ENCODE measurements around the gene MKLN1. TPM values are rescaled to one million over a fixed set of nuclear protein-coding genes. Genes with fewer than 3 reads are reported as not detected.

MKLN1 gene
- total and polyA plus RNA-seq, 2 of the 13 experiments (the other 11 are each of a cell fraction or from before 2014, with no cell fraction given), result 33.6 to 43.5 TPM

GRCh38 chr7:131543298-131543697, 215.6 kb downstream of the MKLN1 start:
- Histone ChIP-seq H3K9me3 (ENCODE audit: low read length) (no peaks in the 10 kb centered on the region), H2AFZ (ENCODE audit: low read length) (no peak overlapping the region), H3K36me3 (replicated peaks in 1 of 2; ENCODE audit: control insufficient read depth in 1 of 2, insufficient read depth in 2 of 2, low read length in 2 of 2) (no peaks in the 10 kb centered on the region), H3K4me2 (ENCODE audit: low read depth, low read length) (no peak overlapping the region), H3K4me1 (ENCODE audit: insufficient read depth, low read length) (peaks cover 42% of the 10 kb centered on the region), H3K4me3 (replicated peaks in 1 of 3; ENCODE audit: insufficient read depth in 1 of 3, low read depth in 2 of 3, low read length in 3 of 3) (no peak overlapping the region), H3K27me3 (ENCODE audit: control insufficient read depth in 1 of 2, insufficient read depth in 2 of 2, low read length in 2 of 2) (peaks cover under 1 to 10% of the 10 kb centered on the region in 2 experiments; a peak in 2 of 5 replicates), H3K9ac (ENCODE audit: insufficient read depth, low read depth, low read length) (no peak overlapping the region), H4K20me1 (ENCODE audit: insufficient read depth, low read length) (no peaks in the 10 kb centered on the region), H3K27ac (ENCODE audit: extremely low read length, insufficient read depth, low read length) (no peak overlapping the region), H3K79me2 (ENCODE audit: insufficient read depth, low read length) (no peaks in the 10 kb centered on the region)
- no peak for TF ChIP-seq ZNF3 (CRISPR knock-in tag; IDR thresholded peaks at IDR 0.05)
- TF ChIP-seq POLR2G (IDR thresholded peaks at IDR 0.05; ENCODE audit: low read depth, low read length), result no peak
- no peak for TF ChIP-seq ZNF251 (CRISPR knock-in tag; IDR thresholded peaks at IDR 0.05)
- TF ChIP-seq PHF21A (CRISPR knock-in tag; IDR thresholded peaks at IDR 0.05), result no peak
- no peak for TF ChIP-seq NFKB2 (CRISPR knock-in tag; IDR thresholded peaks at IDR 0.05; ENCODE audit: borderline replicate concordance)
- no peak for TF ChIP-seq ZNF160 (CRISPR knock-in tag; IDR thresholded peaks at IDR 0.05)
- no peak for TF ChIP-seq MTF2 (CRISPR knock-in tag; IDR thresholded peaks at IDR 0.05; ENCODE audit: borderline replicate concordance)
- TF ChIP-seq SIN3A (IDR thresholded peaks at IDR 0.05; ENCODE audit: borderline replicate concordance, low read depth, low read length), result no peak
- TF ChIP-seq ZNF331 (CRISPR knock-in tag; IDR thresholded peaks at IDR 0.05), result no peak
- TF ChIP-seq PHF8 (CRISPR knock-in tag; IDR thresholded peaks at IDR 0.05), result no peak
- in situ Hi-C loops (cut with HindIII; ENCODE audit: extremely low pct_ligation_motif_present, low pct_unique_long_range_greater_than_20kb), result no loop called here
- FAIRE-seq (no peak), ATAC-seq (no peak), DNase-seq (ENCODE audit: low spot score) (no peak)
- BruUV-seq (replicated peaks), result no TSS peak
- ChIA-PET POLR2A (no interaction called here), CTCF (ENCODE audit: low intra/inter-chr PET ratio, low total read pairs) (no interaction called here)
- 16% methylated on average over 5 of the region's 5 CpGs for WGBS (ENCODE audit: low lambda C conversion rate)
- intact Hi-C loops (cut with micrococcal nuclease; ENCODE audit: unreplicated experiment), result no loop called here

GRCh38 chr7:131544021-131544420, 216.3 kb downstream of the MKLN1 start:
- TF ChIP-seq MTERF4 (CRISPR knock-in tag; IDR thresholded peaks at IDR 0.05), result no peak
- TF ChIP-seq ZNF18 (CRISPR knock-in tag; IDR thresholded peaks at IDR 0.05; ENCODE audit: insufficient replicate concordance), result no peak
- TF ChIP-seq ZSCAN22 (CRISPR knock-in tag; IDR thresholded peaks at IDR 0.05), result no peak
- TF ChIP-seq POLR2AphosphoS2 (IDR thresholded peaks at IDR 0.05; ENCODE audit: low read depth, low read length), result no peak
- no peak for TF ChIP-seq TRIM24 (CRISPR knock-in tag; IDR thresholded peaks at IDR 0.05)
- no peak for TF ChIP-seq E2F1 (CRISPR knock-in tag; IDR thresholded peaks at IDR 0.05)
- Histone ChIP-seq H3K4me1 (ENCODE audit: insufficient read depth, low read length) (peaks cover 42% of the 10 kb centered on the region), H3K27ac (ENCODE audit: extremely low read length, insufficient read depth, low read length) (no peak overlapping the region), H4K20me1 (ENCODE audit: insufficient read depth, low read length) (no peaks in the 10 kb centered on the region), H3K79me2 (ENCODE audit: insufficient read depth, low read length) (no peaks in the 10 kb centered on the region), H3K9me3 (ENCODE audit: low read length) (no peaks in the 10 kb centered on the region), H3K27me3 (ENCODE audit: control insufficient read depth in 1 of 2, insufficient read depth in 2 of 2, low read length in 2 of 2) (peaks cover 0 to 8% of the 10 kb centered on the region in 2 experiments; a peak in 2 of 5 replicates), H3K36me3 (replicated peaks in 1 of 2; ENCODE audit: control insufficient read depth in 1 of 2, insufficient read depth in 2 of 2, low read length in 2 of 2) (no peaks in the 10 kb centered on the region), H3K9ac (ENCODE audit: insufficient read depth, low read depth, low read length) (no peak overlapping the region), H2AFZ (ENCODE audit: low read length) (no peak overlapping the region), H3K4me2 (ENCODE audit: low read depth, low read length) (no peak overlapping the region), H3K4me3 (replicated peaks in 1 of 3; ENCODE audit: insufficient read depth in 1 of 3, low read depth in 2 of 3, low read length in 3 of 3) (no peak overlapping the region)
- FAIRE-seq, result no peak
- intact Hi-C loops (cut with micrococcal nuclease; ENCODE audit: unreplicated experiment), result no loop called here
- ATAC-seq, result no peak
- BruUV-seq (replicated peaks), result no TSS peak
- POLR2A ChIA-PET, result no interaction called here
- 86% methylated on average over 1 of the region's 3 CpGs for WGBS (ENCODE audit: low lambda C conversion rate)
- CTCF ChIA-PET (ENCODE audit: low intra/inter-chr PET ratio, low total read pairs), result no interaction called here
- DNase-seq (ENCODE audit: low spot score), result no peak
- in situ Hi-C loops (cut with HindIII; ENCODE audit: extremely low pct_ligation_motif_present, low pct_unique_long_range_greater_than_20kb), result no loop called here

Measured in HepG2 (cell line).